Activated CD4-positive, alpha-beta T cell treated with anti-CD3 and anti-CD28 coated beads, Interleukin-2, amount 10 ng/mL, durations not matched to agents 24 days and 14 days (primary cell): Measurements from ENCODE around the gene GUCA2A. TPM values are rescaled to one million over a fixed set of nuclear protein-coding genes. Genes with fewer than 3 reads are reported as not detected.
A peak's percentile ranks its signal among the peaks of the same experiment; 100 is the strongest.

ENCODE experiments used
- DNase-seq: peaks from one replicate; pipeline ENCODE4 v3.0.0; 2022
- H3K27ac Mint-ChIP-seq: one replicate; pipeline ENCODE4 v1.8.0; 2022; ENCODE audit warnings: mild to moderate bottlenecking, mixed read lengths
- H3K27me3 Mint-ChIP-seq: one replicate; pipeline ENCODE4 v1.8.0; 2022; ENCODE audit warnings: mixed read lengths
- H3K36me3 Mint-ChIP-seq: one replicate; pipeline ENCODE4 v1.8.0; 2022; ENCODE audit warnings: low read depth, mild to moderate bottlenecking, mixed read lengths
- H3K4me1 Mint-ChIP-seq: one replicate; pipeline ENCODE4 v1.8.0; 2021; ENCODE audit warnings: mixed read lengths
- H3K4me3 Mint-ChIP-seq: one replicate; pipeline ENCODE4 v1.8.0; 2022; ENCODE audit warnings: mild to moderate bottlenecking, moderate library complexity, mixed read lengths
- H3K9me3 Mint-ChIP-seq: one replicate; pipeline ENCODE4 v1.8.0; 2021; ENCODE audit warnings: mixed read lengths
- intact Hi-C: fragments of 100-400 bp; cut with micrococcal nuclease; formaldehyde crosslinking; loops from one replicate; pipeline ENCODE4 v1.15.1; 2023
- total RNA-seq: library from RNA; stranded (reverse); gene quantifications from 2 replicates; pipeline ENCODE4 v1.2.3, GENCODE V29; 2022

The GUCA2A gene
- total RNA-seq, 1 donor from 2014 or later: not detected

DNA sequence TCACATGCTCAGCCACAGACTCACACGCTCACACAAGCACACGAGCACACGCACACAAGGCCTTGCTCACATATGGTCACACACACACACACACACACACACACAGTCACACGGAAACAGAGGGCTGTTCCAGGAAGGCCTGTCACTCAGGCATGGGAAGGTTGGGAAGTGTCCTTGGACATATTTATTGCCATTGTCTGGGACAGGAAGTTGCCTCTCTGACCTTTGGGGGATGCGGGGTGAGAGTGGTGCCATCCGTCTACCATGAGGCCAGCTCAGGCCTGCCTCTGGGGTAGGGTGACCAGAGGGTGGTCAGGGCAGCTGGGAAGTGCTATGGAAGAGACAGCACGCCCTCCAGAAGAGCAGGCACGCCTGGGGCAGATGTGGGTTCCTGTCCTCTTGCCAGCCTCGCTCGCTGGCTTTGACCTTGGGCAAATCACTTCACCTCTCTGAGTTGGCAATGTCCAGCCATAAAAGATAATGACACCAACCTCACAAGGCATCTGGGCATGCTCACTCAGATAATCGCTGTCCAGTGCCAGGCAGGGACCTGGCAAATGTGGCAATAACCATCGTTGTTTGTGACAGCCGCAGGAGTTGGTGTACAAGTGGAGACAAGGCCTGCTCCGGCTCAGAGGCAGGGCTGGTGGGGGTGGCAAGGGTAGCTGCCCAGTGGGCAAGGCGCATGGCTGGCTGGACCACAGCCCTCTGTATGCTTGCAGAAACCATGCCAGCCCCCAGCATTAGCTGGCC, 8.0 kb upstream of the GUCA2A start:
- no peak for DNase-seq
- H3K27ac Mint-ChIP-seq: no peak overlapping the region
- no peaks in the 10 kb centered on the region for H3K27me3 Mint-ChIP-seq
- intact Hi-C loops: loop anchor here (1.0 to 10.0 kb wide), 3 partner anchors 25 to 658 kb away; no protein-coding TSS in a partner anchor
- peaks cover 2% of the 10 kb centered on the region for H3K36me3 Mint-ChIP-seq
- H3K4me1 Mint-ChIP-seq: no peaks in the 10 kb centered on the region
- H3K4me3 Mint-ChIP-seq: no peak overlapping the region
- H3K9me3 Mint-ChIP-seq: no peaks in the 10 kb centered on the region

DNA sequence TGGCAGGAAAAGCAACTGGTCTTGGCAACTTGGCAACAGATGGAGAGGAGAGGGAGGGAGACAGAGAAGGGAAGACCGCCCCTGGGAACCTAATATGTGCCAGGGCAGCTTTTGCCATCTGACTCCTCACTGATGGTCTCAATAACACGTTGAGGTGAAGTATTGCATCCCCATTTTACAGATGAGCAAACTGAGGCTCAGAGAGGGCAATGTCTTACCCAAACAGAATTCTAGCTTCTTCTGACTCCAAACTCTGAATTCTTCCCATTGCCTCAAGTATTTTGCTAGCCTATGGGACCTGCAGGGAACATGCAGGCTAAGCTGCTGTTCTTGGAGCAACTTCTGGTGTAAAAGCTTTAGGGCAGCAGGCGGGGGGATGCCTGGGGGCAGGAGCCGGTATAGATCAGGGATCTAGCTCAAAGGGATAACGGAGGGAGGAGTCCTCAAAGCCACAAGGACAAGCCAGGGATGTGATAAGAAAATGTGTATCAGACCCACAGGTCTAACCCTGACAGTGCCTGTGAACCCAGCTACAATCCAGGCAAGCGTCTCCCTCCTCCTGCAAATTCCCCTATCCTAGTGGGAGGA, 7.2 kb upstream of the GUCA2A start:
- Mint-ChIP-seq H3K4me1 (peaks cover 2% of the 10 kb centered on the region), H3K4me3 (no peak overlapping the region), H3K9me3 (no peaks in the 10 kb centered on the region), H3K27me3 (no peaks in the 10 kb centered on the region), H3K36me3 (peaks cover under 1% of the 10 kb centered on the region), H3K27ac (no peak overlapping the region)
- intact Hi-C loops: loop anchor here (5.0 to 10.0 kb wide), 2 partner anchors 599 to 657 kb away; no protein-coding TSS in a partner anchor
- DNase-seq: no peak

DNA sequence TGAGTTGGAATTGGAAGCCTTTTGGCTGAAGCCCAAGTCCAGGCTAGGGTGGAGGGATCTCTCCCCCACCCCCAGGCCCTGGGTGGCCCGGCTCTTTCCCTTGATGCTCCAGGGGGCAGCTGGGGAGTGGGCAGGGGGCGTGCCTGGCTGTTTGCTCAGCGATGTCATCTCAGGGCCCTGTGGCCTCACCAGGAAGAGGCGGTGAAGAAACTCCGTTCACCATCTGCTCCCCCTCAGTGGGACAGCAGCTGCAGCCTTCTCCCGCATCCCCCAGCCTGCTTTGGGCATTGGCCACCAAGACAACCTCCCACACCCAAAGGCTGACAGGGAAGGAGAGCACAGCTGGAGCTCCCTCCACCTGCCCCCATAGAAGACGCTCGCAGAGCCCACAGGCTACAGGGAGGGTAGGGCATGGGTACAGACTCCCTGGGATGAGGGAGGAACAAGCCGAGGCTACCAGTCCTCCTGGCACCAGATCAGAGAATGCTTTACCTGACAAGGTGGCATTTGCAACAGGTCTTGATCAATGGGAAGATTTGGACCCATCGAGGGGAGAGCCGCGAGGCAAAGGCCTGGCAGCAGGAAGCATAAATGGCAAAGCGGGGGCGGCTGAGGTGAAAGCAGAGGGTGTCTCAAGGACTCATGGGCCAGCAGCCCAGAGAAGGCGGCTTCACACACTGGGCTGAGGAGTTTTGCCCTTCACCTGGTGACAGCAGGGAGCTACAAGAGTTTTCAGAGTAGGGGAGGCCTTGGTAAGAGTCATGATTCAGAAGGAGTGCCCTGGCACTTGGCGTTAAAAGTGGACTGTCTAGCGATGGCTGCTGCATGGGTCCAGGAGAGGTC, 6.5 kb upstream of the GUCA2A start:
- Mint-ChIP-seq H3K27me3 (no peaks in the 10 kb centered on the region), H3K36me3 (no peaks in the 10 kb centered on the region), H3K27ac (no peak overlapping the region), H3K4me3 (no peak overlapping the region), H3K4me1 (peaks cover 2% of the 10 kb centered on the region), H3K9me3 (no peaks in the 10 kb centered on the region)
- intact Hi-C loops: loop anchor here (5.0 to 10.0 kb wide), 2 partner anchors 599 to 656 kb away; no protein-coding TSS in a partner anchor
- DNase-seq: no peak

DNA sequence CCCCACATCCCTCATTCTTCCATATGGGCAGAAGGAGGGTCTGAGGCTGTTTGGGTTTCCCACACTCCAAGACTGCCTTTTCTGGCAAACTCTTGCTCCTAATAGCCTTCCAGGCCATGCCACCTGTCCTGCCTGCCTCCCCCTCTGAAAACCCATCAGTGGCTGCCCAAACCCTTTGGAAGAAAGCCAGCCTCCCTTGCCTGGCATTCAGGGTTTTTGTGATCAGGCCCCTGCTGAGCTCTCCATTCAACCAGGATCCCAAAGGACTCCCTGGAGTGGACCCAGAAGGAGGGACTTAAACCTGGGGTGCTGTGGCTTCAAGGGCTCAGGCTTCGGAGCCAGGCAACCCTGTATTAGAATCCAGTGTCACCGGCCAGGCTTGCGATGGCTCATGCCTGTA, 4.2 kb upstream of the GUCA2A start:
- Mint-ChIP-seq H3K27ac (no peak overlapping the region), H3K27me3 (no peaks in the 10 kb centered on the region), H3K9me3 (no peaks in the 10 kb centered on the region), H3K36me3 (no peaks in the 10 kb centered on the region), H3K4me1 (peaks cover 2% of the 10 kb centered on the region), H3K4me3 (no peak overlapping the region)
- no peak for DNase-seq
- intact Hi-C loops: no loop called here

DNA sequence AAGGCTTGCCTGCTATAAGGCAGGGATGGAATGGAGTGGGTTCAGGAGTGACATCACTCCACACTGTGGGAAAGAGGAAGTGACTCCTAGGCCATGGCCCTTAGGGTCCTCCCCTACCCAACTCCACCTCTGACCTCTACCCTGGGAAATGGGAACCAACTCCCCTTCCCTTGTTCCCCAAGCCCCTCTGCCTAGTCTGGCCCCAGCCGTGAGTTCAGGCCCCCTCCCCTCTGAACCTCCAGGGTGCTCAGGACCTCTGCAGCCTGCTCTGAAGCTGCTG, 3.8 kb upstream of the GUCA2A start:
- no peaks in the 10 kb centered on the region for H3K36me3 Mint-ChIP-seq
- H3K9me3 Mint-ChIP-seq: no peaks in the 10 kb centered on the region
- no peak for DNase-seq
- H3K27me3 Mint-ChIP-seq: no peaks in the 10 kb centered on the region
- intact Hi-C loops: no loop called here
- H3K4me3 Mint-ChIP-seq: no peak overlapping the region
- H3K27ac Mint-ChIP-seq: no peak overlapping the region
- H3K4me1 Mint-ChIP-seq: peaks cover 2% of the 10 kb centered on the region

DNA sequence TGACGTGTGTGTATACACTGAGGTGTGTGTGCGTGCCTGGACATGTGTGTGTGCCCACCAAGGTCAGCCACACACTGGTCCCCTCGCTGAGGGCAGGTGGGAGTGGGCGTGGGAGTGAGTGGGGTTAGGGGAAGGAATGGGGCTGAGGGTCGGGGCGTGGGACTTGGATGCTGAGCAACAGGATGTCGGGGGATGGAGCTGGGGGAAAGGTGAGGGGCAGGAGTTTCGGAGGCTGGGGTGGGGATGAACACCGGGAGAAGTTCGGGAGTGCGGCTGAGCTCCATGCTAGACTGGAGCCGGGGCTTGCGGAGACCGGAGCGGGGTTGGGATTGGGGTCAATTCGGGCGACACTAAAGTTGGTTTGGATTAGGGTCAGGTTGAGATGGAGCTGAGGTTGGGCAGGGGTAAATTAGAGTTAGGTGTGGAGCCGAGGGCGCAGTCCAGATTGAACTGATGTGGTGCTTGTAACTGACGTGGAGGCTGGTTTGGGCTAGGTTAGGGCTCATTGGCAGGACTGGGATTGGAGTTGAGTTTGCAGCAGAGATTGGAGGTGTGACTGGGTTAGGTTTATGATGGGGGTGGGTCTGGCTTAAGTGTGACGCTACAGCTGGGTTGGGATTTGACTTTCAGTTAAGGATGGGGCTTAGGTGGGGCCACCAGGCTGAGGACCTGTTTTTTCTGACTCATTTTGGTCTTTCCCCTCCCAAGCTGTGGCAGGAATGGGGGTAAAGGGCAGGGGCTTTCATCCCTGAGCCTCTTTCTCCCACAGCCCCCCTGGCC, 3.3 kb upstream of the GUCA2A start:
- Mint-ChIP-seq H3K36me3 (no peaks in the 10 kb centered on the region), H3K4me3 (no peak overlapping the region), H3K27ac (no peak overlapping the region), H3K9me3 (no peaks in the 10 kb centered on the region), H3K27me3 (no peaks in the 10 kb centered on the region), H3K4me1 (peaks cover 2% of the 10 kb centered on the region)
- intact Hi-C loops: no loop called here
- no peak for DNase-seq

DNA sequence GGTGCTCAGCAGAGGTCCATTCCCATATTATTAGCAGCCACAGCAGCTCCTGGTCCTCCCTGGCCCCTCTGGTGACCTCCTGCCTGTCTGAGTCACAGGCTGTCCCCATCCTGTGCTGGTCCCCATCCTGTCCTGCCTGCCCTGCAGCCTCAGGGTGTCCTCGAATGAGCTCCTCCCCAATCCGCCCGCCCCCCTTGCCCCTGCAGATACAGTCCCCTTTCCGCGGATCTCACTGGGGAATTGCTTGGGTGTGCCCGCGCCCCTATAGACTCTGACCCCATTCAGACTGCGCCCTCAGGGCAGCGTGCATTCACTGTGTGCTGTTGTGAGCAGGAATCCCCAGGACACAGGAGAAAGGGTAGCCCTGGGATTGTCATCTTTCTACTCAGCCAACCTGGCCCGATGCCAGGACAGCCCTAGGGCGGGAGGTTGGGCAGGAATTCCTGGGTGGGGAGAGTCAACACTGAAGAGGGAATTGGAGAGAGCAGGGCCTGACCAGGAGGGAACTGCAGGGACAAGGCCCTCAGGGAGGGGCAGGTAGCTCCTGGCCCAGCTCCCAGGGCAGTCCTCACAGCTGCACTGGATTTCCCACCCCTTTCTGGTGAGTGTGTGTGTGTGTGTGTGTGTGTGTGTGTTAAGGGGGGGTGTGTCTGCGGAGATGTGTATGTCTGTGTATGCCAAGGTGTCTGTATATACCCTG, 1.1 kb upstream of the GUCA2A start:
- intact Hi-C loops: no loop called here
- Mint-ChIP-seq H3K36me3 (no peaks in the 10 kb centered on the region), H3K4me1 (peaks cover 2% of the 10 kb centered on the region), H3K4me3 (no peak overlapping the region), H3K9me3 (peaks cover 11% of the 10 kb centered on the region), H3K27ac (no peak overlapping the region), H3K27me3 (peaks cover 2% of the 10 kb centered on the region)
- no peak for DNase-seq

DNA sequence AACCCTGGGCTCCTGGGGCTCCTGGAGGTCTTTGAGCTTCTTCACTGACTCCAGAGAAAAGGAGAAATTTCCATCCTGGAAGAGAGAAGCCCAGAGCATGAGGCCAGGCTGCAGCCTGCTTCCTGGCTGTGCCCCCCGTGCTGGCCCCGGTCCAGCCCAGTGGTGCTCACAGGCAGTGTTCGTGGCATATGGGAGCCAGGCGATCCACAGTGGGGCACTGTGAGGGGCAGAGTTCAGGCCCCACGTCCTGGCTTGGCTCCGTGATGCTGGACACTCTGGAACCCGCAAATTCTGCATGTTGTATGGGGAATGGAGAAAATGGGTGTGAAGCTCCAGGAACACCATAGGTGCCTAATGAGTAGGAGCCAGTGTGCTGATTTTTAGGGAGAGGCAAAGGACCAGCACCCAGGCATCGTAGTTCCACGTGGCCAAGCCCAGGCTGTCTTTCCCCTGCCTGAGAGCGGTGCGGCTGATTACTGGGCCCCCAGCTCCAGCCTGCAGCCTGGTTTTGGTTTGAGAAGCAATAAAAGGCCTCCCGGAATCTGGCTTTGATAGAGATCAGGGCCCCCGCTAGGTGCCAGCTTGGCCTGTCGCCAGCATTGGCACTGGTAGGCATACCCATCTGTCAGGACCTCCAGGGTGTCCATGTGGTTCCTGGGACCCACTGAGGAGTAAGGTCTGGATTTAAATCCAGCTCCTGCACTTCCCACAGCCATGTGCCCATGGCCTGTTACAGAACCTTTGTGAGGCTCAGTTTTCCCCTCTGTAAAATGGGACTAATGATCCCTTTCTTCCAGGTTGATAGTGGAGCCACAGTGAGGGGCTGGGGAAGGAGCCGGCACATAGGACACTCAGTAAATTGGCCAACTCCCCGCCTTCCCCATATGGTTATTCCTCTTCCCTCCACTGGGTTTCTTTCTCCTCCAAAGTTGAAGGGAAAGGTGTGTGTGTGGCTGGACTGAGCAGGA, 725 bp downstream of the GUCA2A start:
- H3K36me3 Mint-ChIP-seq: no peaks in the 10 kb centered on the region
- H3K27me3 Mint-ChIP-seq: peaks cover 10% of the 10 kb centered on the region
- peaks cover 26% of the 10 kb centered on the region for H3K9me3 Mint-ChIP-seq
- intact Hi-C loops: no loop called here
- DNase-seq: no peak
- no peak overlapping the region for H3K4me3 Mint-ChIP-seq
- H3K4me1 Mint-ChIP-seq: peaks cover 2% of the 10 kb centered on the region
- H3K27ac Mint-ChIP-seq: no peak overlapping the region

DNA sequence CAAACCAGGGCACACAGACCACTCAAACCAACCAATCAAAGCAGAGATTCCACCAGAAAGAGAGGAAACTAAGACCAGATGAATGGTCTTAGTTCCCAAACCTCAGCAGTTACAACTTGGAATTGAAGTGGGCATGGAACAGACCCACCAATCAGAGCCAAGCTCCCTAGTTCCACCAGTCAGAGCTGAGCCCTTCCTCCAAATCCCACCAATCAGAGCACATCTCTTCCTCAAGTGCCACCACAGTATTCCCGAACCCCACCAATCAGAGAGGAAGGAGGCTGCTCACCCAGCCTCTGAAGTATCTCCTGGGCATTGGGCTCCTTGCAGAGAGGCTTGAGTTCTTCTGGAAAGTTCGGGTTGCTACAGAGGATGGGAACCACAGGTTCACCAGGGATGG, 1.4 kb downstream of the GUCA2A start:
- no peak overlapping the region for H3K27ac Mint-ChIP-seq
- no peak for DNase-seq
- H3K9me3 Mint-ChIP-seq: peaks cover 26% of the 10 kb centered on the region
- H3K27me3 Mint-ChIP-seq: peaks cover 10% of the 10 kb centered on the region
- H3K4me3 Mint-ChIP-seq: no peak overlapping the region
- peaks cover 4% of the 10 kb centered on the region for H3K4me1 Mint-ChIP-seq
- no peaks in the 10 kb centered on the region for H3K36me3 Mint-ChIP-seq
- intact Hi-C loops: no loop called here

DNA sequence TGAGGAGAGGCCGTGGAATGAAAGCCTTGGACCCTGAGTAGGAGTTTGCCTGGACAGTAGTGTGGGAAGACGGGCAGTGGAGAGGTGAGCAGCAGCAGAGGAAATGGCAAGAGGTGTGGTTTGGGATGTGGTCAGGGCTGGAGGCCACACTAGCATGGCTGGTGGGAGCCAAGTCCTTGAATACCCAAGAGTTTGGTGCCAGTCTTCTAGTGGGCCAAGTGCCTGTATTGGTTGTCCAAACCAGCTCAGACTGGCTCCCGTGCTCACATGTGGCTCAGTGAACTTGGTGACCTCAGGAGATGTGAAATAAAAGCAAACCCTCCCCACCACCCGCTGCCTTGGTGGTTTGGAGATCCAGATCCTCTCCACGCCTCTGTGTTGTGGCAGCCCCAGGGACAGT, 2.4 kb downstream of the GUCA2A start:
- peaks cover 26% of the 10 kb centered on the region for H3K9me3 Mint-ChIP-seq
- no peaks in the 10 kb centered on the region for H3K36me3 Mint-ChIP-seq
- no peak overlapping the region for H3K4me3 Mint-ChIP-seq
- H3K27ac Mint-ChIP-seq: no peak overlapping the region
- DNase-seq: no peak
- intact Hi-C loops: no loop called here
- H3K27me3 Mint-ChIP-seq: peaks cover 10% of the 10 kb centered on the region
- H3K4me1 Mint-ChIP-seq: peaks cover 9% of the 10 kb centered on the region

DNA sequence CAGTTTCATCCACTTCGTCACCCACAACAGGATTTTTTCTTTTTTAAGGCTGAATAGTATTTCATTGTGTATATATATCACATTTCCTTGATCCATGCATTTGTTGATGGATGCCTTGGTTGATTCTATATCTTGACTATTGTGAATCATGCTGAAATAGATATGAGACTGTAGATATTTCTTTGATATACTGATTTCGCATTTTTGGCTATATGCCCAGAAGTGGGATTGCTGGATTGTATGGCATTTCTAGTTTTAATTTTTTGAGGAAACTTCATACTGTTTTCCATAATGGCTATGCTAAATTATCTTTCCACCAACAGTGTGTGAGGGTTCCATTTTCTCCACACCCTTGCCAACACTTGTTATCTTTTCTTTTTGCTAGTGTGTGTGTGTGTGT, 6.4 kb downstream of the GUCA2A start:
- Mint-ChIP-seq H3K27me3 (peaks cover 10% of the 10 kb centered on the region), H3K4me3 (no peak overlapping the region), H3K27ac (no peak overlapping the region), H3K36me3 (no peaks in the 10 kb centered on the region), H3K4me1 (peaks cover 9% of the 10 kb centered on the region), H3K9me3 (peaks cover 26% of the 10 kb centered on the region)
- intact Hi-C loops: no loop called here
- DNase-seq: no peak

DNA sequence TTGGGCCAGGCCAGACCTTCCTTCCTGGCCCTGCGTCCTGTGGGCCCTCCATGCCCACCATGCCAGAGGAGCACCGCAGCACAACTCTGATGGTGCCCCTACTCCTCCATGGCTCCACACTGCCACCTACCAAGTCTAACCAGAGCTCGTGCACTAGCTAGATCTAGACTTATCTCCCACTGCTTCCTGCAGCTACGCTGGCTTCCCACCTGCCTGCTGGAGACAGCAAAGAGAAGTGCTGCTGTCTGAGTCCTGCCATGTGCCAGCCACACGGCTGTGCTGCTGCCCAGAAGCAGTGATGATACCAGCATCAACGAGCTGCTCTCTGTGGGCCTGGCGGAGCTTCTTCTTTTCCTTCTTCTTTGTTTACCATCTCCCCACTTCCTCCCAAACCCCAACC, 6.9 kb downstream of the GUCA2A start:
- intact Hi-C loops: no loop called here
- H3K4me3 Mint-ChIP-seq: no peak overlapping the region
- H3K27me3 Mint-ChIP-seq: peaks cover 10% of the 10 kb centered on the region
- peaks cover 9% of the 10 kb centered on the region for H3K4me1 Mint-ChIP-seq
- H3K36me3 Mint-ChIP-seq: no peaks in the 10 kb centered on the region
- DNase-seq: peak; percentile 61
- no peak overlapping the region for H3K27ac Mint-ChIP-seq
- peaks cover 26% of the 10 kb centered on the region for H3K9me3 Mint-ChIP-seq
